OCI-LY7 (cell line): ENCODE results near the gene AR. TPM values are rescaled to one million over a fixed set of nuclear protein-coding genes. Genes with fewer than 3 reads are reported as not detected.

Experiments
- BruUV-seq: library from RNA; stranded (reverse); fragments of 400-500 nt; replicated peaks from 2 replicates; lab custom pipeline; 2021; lab: Mats Ljungman, UMichigan
- CTCF ChIA-PET: fragments of 300-600 bp; sonication (Branson Sonifier 250); formaldehyde crosslinking; loops from one replicate; lab custom pipeline; 2022; ENCODE audit warnings: antibody characterized with exemption; ENCODE audit not compliant: unreplicated experiment; lab: Charles Lee
- POLR2A ChIA-PET: fragments of 300-600 bp; sonication (Branson Sonifier 250); formaldehyde crosslinking; loops from one replicate; lab custom pipeline; 2022; ENCODE audit warnings: antibody characterized with exemption; lab: Charles Lee
- DNase-seq: peaks from one replicate; pipeline ENCODE4 v3.0.0-alpha.2; 2015; ENCODE audit warnings: low spot score
- H2AFZ ChIP-seq: fragments of 200-600 bp; sonication (generic), shearing (Covaris generic); 2 replicates; pipeline ENCODE4 v1.6.1; 2014; ENCODE audit warnings: mild to moderate bottlenecking, antibody characterized with exemption, low read length, moderate library complexity
- H3K27ac ChIP-seq: fragments of 200-600 bp; sonication (generic); 2 replicates; pipeline ENCODE4 v1.5.1; 2014; ENCODE audit warnings: mixed run types, low read depth, mild to moderate bottlenecking, moderate library complexity, low read length, inconsistent platforms; ENCODE audit not compliant: poor library complexity, severe bottlenecking
- H3K36me3 ChIP-seq: fragments of 200-600 bp; sonication (generic); 2 replicates; pipeline ENCODE4 v1.6.1; 2014; ENCODE audit warnings: mild to moderate bottlenecking, antibody characterized with exemption, low read length, moderate library complexity, mixed read lengths; ENCODE audit not compliant: insufficient read depth
- H3K4me1 ChIP-seq: fragments of 200-600 bp; sonication (generic); 2 replicates; pipeline ENCODE4 v1.5.1; 2014; ENCODE audit warnings: mild to moderate bottlenecking, low read length; ENCODE audit not compliant: insufficient read depth, poor library complexity, severe bottlenecking
- H3K4me2 ChIP-seq: fragments of 200-600 bp; sonication (generic); 2 replicates; pipeline ENCODE4 v1.6.1; 2014; ENCODE audit warnings: mild to moderate bottlenecking, low read length
- H3K4me3 ChIP-seq: fragments of 200-600 bp; sonication (generic); 2 replicates; pipeline ENCODE4 v1.5.1; 2014; ENCODE audit warnings: mild to moderate bottlenecking, low read depth, low read length; ENCODE audit not compliant: poor library complexity, severe bottlenecking
- H3K79me2 ChIP-seq: fragments of 200-600 bp; sonication (generic); 2 replicates; pipeline ENCODE4 v1.6.1; 2016; ENCODE audit warnings: low read depth, mild to moderate bottlenecking, low read length, moderate library complexity, mixed read lengths; ENCODE audit not compliant: insufficient read depth
- H3K9me2 ChIP-seq: fragments of 200-600 bp; sonication (generic); 2 replicates; pipeline ENCODE4 v1.6.1; 2016; ENCODE audit warnings: mild to moderate bottlenecking, low read length, mixed read lengths; ENCODE audit not compliant: insufficient read depth
- H3K9me3 ChIP-seq: fragments of 200-600 bp; sonication (generic); 2 replicates; pipeline ENCODE4 v1.6.1; 2014; ENCODE audit warnings: mild to moderate bottlenecking, mixed run types, low read length, mixed read lengths
- H4K20me1 ChIP-seq: fragments of 200-600 bp; sonication (generic); 2 replicates; pipeline ENCODE4 v1.6.1; 2014; ENCODE audit warnings: mild to moderate bottlenecking, antibody characterized with exemption, low read length, moderate library complexity, mixed read lengths; ENCODE audit not compliant: insufficient read depth
- CTCF ChIP-seq: fragments of 200-600 bp; sonication (generic); conservative IDR thresholded peaks from 2 replicates; pipeline ENCODE4 v1.5.1; 2014; ENCODE audit warnings: mild to moderate bottlenecking, antibody characterized with exemption, low read length, moderate library complexity, mixed read lengths
- EZH2phosphoT487 ChIP-seq: fragments of 200-600 bp; sonication (generic); IDR thresholded peaks from 2 replicates; pipeline ENCODE4 v1.6.1; 2018; ENCODE audit warnings: low read depth, borderline replicate concordance, mild to moderate bottlenecking, mixed run types, antibody characterized with exemption, low read length, moderate library complexity, mixed read lengths
- intact Hi-C: fragments of 100-400 bp; cut with micrococcal nuclease; formaldehyde crosslinking; loops from one replicate; pipeline ENCODE4 v1.10.0; 2022; ENCODE audit not compliant: unreplicated experiment
- total RNA-seq, 2 experiments: library from RNA; depleted of rRNA in 1 of 2; stranded (reverse); fragments of >200 nt in 1 of 2; shearing (Covaris generic) in 1 of 2; gene quantifications; 2 replicates each; pipeline ENCODE4 v1.2.3, GENCODE V29; 2014 to 2022

The AR gene
- total RNA-seq, 2 experiments from 2014 or later = not detected

GRCh38 chrX:67648361-67648760, 104.5 kb downstream of the AR start:
- Histone ChIP-seq H3K4me2 (no peak overlapping the region), H2AFZ (no peak overlapping the region), H3K79me2 (no peaks in the 10 kb centered on the region), H3K36me3 (no peaks in the 10 kb centered on the region), H3K4me3 (no peak overlapping the region), H3K9me3 (no peaks in the 10 kb centered on the region), H3K27ac (no peak overlapping the region), H3K4me1 (no peaks in the 10 kb centered on the region), H3K9me2 (no peaks in the 10 kb centered on the region), H4K20me1 (no peaks in the 10 kb centered on the region)
- intact Hi-C loops = no loop called here
- no TSS peak for BruUV-seq
- CTCF ChIA-PET = no interaction called here
- TF ChIP-seq CTCF (no peak), EZH2phosphoT487 (no peak)
- DNase-seq = no peak
- POLR2A ChIA-PET = no interaction called here

GRCh38 chrX:67651437-67652142, 107.8 kb downstream of the AR start:
- H3K4me2 ChIP-seq = no peak overlapping the region
- ChIA-PET CTCF (no interaction called here), POLR2A (no interaction called here)
- no peak overlapping the region for H3K27ac ChIP-seq
- H3K4me3 ChIP-seq = no peak overlapping the region
- H4K20me1 ChIP-seq = no peaks in the 10 kb centered on the region
- H3K9me3 ChIP-seq = no peaks in the 10 kb centered on the region
- no peaks in the 10 kb centered on the region for H3K4me1 ChIP-seq
- no peaks in the 10 kb centered on the region for H3K79me2 ChIP-seq
- H3K36me3 ChIP-seq = no peaks in the 10 kb centered on the region
- no peak overlapping the region for H2AFZ ChIP-seq
- H3K9me2 ChIP-seq = no peaks in the 10 kb centered on the region
- BruUV-seq = no TSS peak
- no peak for TF ChIP-seq CTCF
- no peak for TF ChIP-seq EZH2phosphoT487
- DNase-seq = no peak
- intact Hi-C loops = no loop called here

GRCh38 chrX:67652543-67652942, 108.7 kb downstream of the AR start:
- DNase-seq = no peak
- no peak overlapping the region for H3K4me2 ChIP-seq
- ChIA-PET CTCF (no interaction called here), POLR2A (no interaction called here)
- H3K9me3 ChIP-seq = no peaks in the 10 kb centered on the region
- no peak overlapping the region for H3K4me3 ChIP-seq
- intact Hi-C loops = no loop called here
- H3K9me2 ChIP-seq = no peaks in the 10 kb centered on the region
- H3K27ac ChIP-seq = no peak overlapping the region
- no peak overlapping the region for H2AFZ ChIP-seq
- no peaks in the 10 kb centered on the region for H3K79me2 ChIP-seq
- no peaks in the 10 kb centered on the region for H3K4me1 ChIP-seq
- H3K36me3 ChIP-seq = no peaks in the 10 kb centered on the region
- no peaks in the 10 kb centered on the region for H4K20me1 ChIP-seq
- TF ChIP-seq CTCF (no peak), EZH2phosphoT487 (no peak)
- no TSS peak for BruUV-seq
